Measurements from ENCODE around the gene SCAMP4. TPM values are rescaled to one million over a fixed set of nuclear protein-coding genes. Genes with fewer than 3 reads are reported as not detected.

The SCAMP4 gene
- total RNA-seq, 6 experiments from 2014 or later = 51.7 to 84.8 (median 58.5) TPM

- H3K36me3 Mint-ChIP-seq (ENCODE audit: low read depth) = peaks cover 11% of the 10 kb centered on the region; the same call in 1 of the 2 replicates
- TF ChIP-seq, protein P1, sequence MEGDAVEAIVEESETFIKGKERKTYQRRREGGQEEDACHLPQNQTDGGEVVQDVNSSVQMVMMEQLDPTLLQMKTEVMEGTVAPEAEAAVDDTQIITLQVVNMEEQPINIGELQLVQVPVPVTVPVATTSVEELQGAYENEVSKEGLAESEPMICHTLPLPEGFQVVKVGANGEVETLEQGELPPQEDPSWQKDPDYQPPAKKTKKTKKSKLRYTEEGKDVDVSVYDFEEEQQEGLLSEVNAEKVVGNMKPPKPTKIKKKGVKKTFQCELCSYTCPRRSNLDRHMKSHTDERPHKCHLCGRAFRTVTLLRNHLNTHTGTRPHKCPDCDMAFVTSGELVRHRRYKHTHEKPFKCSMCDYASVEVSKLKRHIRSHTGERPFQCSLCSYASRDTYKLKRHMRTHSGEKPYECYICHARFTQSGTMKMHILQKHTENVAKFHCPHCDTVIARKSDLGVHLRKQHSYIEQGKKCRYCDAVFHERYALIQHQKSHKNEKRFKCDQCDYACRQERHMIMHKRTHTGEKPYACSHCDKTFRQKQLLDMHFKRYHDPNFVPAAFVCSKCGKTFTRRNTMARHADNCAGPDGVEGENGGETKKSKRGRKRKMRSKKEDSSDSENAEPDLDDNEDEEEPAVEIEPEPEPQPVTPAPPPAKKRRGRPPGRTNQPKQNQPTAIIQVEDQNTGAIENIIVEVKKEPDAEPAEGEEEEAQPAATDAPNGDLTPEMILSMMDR (IDR thresholded peaks at IDR 0.05) = no peak
- H3K27ac Mint-ChIP-seq = no peak overlapping the region
- H3K27me3 Mint-ChIP-seq (ENCODE audit: insufficient read depth) = no peaks in the 10 kb centered on the region
- H3K4me3 Mint-ChIP-seq = no peak overlapping the region
- no peaks in the 10 kb centered on the region for H3K9me3 Mint-ChIP-seq
- DNase-seq = no peak
- no peaks in the 10 kb centered on the region for H3K4me1 Mint-ChIP-seq (ENCODE audit: low read depth)
Observed at GRCh38 chr19:1950640-1951039, 45.4 kb downstream of the SCAMP4 start.

GRCh38 chr19:1952635-1953034, 47.4 kb downstream of the SCAMP4 start:
- TF ChIP-seq, protein P1 (IDR thresholded peaks at IDR 0.05) = no peak
- peaks cover 11% of the 10 kb centered on the region; the same call in 1 of the 2 replicates for H3K36me3 Mint-ChIP-seq (ENCODE audit: low read depth)
- no peaks in the 10 kb centered on the region for H3K4me1 Mint-ChIP-seq (ENCODE audit: low read depth)
- H3K4me3 Mint-ChIP-seq = no peak overlapping the region
- H3K27ac Mint-ChIP-seq = no peak overlapping the region
- H3K27me3 Mint-ChIP-seq (ENCODE audit: insufficient read depth) = no peaks in the 10 kb centered on the region
- DNase-seq = no peak
- no peaks in the 10 kb centered on the region for H3K9me3 Mint-ChIP-seq

GRCh38 chr19:1953037-1953436, 47.8 kb downstream of the SCAMP4 start:
- Mint-ChIP-seq H3K27me3 (ENCODE audit: insufficient read depth) (no peaks in the 10 kb centered on the region), H3K4me3 (no peak overlapping the region), H3K36me3 (ENCODE audit: low read depth) (peaks cover 11% of the 10 kb centered on the region; the same call in 1 of the 2 replicates), H3K4me1 (ENCODE audit: low read depth) (no peaks in the 10 kb centered on the region), H3K9me3 (no peaks in the 10 kb centered on the region), H3K27ac (no peak overlapping the region)
- DNase-seq = no peak
- TF ChIP-seq, protein P1 (IDR thresholded peaks at IDR 0.05) = no peak

DNA sequence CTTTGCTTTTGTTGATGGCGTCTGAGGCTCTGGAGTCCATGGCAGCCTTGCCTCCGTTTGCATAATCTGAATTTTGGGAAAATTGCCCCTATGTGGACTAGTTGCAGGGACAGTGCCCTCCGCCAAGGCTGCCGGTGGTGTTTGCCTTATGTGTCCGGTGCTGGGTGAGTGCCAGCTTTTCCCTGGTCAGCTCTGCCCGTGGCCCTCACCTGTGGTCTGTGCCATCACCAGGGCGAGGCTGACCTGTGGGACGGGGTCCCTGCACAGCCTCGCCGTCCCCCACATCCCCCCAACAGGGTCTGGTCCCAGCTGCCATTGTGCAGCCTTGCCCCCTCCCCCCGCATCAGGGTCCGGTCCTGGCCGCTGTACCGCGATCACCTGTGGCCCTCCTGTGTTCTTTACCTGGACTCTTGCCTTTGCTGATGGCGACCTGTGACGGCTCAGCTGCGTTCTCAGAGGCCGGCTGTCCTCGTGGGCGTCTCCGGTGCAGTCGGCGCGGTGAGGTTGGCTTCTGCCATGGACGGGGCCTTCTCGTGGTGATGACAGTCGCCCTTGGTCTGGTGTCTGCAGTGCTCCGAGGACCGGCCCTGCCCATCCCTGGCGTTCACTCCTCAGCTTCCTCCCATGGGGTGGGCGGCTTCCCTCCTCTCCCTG, 48.4 kb downstream of the SCAMP4 start:
- Mint-ChIP-seq H3K4me1 (ENCODE audit: low read depth) (no peaks in the 10 kb centered on the region), H3K4me3 (no peak overlapping the region), H3K36me3 (ENCODE audit: low read depth) (peaks cover 9% of the 10 kb centered on the region; the same call in 1 of the 2 replicates), H3K27ac (no peak overlapping the region), H3K9me3 (no peaks in the 10 kb centered on the region), H3K27me3 (ENCODE audit: insufficient read depth) (no peaks in the 10 kb centered on the region)
- TF ChIP-seq, protein P1 (IDR thresholded peaks at IDR 0.05) = no peak
- DNase-seq = no peak

- Mint-ChIP-seq H3K9me3 (no peaks in the 10 kb centered on the region), H3K27ac (no peak overlapping the region), H3K27me3 (ENCODE audit: insufficient read depth) (no peaks in the 10 kb centered on the region), H3K36me3 (ENCODE audit: low read depth) (no peaks in the 10 kb centered on the region), H3K4me1 (ENCODE audit: low read depth) (no peaks in the 10 kb centered on the region), H3K4me3 (no peak overlapping the region)
- TF ChIP-seq, protein P1 (IDR thresholded peaks at IDR 0.05) = no peak
- no peak for DNase-seq
Observed at GRCh38 chr19:1954532-1954933, 49.3 kb downstream of the SCAMP4 start.
